ENCODE measurements around the gene CYFIP2. TPM values are rescaled to one million over a fixed set of nuclear protein-coding genes. Genes with fewer than 3 reads are reported as not detected.
A peak's percentile ranks its signal among the peaks of the same experiment; 100 is the strongest.

Gene CYFIP2
- total and polyA plus RNA-seq, 4 donors, result 48.1 to 160 (median 104) TPM

DNA sequence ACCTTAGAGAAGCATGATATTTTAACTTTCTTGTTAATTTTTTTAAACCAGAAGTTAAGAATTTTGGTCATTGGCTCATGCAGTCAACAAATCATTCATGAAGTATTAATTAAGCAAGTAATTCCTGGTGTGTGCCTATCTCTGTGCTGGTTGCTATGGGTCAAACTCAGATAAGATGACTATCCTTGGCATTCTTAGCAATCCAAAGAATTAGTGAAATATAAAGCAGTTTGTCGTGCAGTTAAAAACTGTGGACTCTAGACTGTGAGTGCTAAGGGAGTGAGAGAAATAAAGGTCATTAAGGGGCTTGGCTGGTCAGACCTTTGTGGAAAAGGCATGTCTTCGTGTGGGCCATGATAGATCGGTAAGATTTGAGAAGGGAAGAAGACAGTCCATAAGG, 4.8 kb downstream of the CYFIP2 start:
- WGBS (ENCODE audit: insufficient coverage), result 98% methylated on average over 3 of the region's 3 CpGs
- Histone ChIP-seq H3K27me3 (ENCODE audit: control insufficient read depth, insufficient read depth, low read length) (no peaks in the 10 kb centered on the region), H3K4me3 (ENCODE audit: low read depth, low read length) (no peak overlapping the region), H3K9me3 (ENCODE audit: control insufficient read depth, insufficient read depth, low read length) (no peaks in the 10 kb centered on the region), H3K36me3 (ENCODE audit: control insufficient read depth, insufficient read depth, low read length) (no peaks in the 10 kb centered on the region), H3K4me1 (ENCODE audit: control insufficient read depth, insufficient read depth, low read length) (peaks cover 31% of the 10 kb centered on the region), H3K27ac (ENCODE audit: low read depth, low read length) (no peak overlapping the region)
- no peak for DNase-seq (ENCODE audit: low read depth in 4 of 6, low spot score in 6 of 6)

DNA sequence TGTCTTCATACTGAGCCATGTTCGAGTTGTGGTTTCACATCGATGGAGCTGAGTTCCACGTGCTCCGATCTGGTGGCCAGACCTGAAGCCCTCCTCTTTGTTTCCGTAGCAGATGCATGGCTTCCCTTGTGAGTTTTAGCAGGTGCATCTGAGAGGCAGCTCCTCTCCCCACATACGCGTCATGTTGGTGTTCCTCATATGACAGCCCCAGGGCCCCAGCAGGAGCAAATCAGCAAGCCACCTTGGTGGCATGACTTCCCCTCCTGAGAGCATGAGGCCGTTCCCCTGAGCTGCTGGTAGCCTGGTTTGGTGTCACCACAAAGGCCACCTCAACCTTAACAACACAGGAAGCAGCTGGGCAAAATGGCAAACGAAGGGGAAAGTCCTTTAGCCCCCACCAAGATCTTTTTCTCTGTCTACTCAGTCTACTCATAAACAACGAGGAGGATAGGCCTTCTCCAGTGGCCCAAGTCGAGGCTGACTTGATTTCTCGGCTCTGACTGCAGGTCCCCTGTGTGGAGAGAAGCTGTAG, 5.9 kb downstream of the CYFIP2 start:
- H3K36me3 ChIP-seq (ENCODE audit: control insufficient read depth, insufficient read depth, low read length), result no peaks in the 10 kb centered on the region
- H3K9me3 ChIP-seq (ENCODE audit: control insufficient read depth, insufficient read depth, low read length), result no peaks in the 10 kb centered on the region
- no peak overlapping the region for H3K27ac ChIP-seq (ENCODE audit: low read depth, low read length)
- 87% methylated on average over 11 of the region's 12 CpGs for WGBS (ENCODE audit: insufficient coverage)
- peaks cover 27% of the 10 kb centered on the region for H3K4me1 ChIP-seq (ENCODE audit: control insufficient read depth, insufficient read depth, low read length)
- DNase-seq (ENCODE audit: low read depth in 4 of 6, low spot score in 6 of 6), result no peak
- H3K27me3 ChIP-seq (ENCODE audit: control insufficient read depth, insufficient read depth, low read length), result no peaks in the 10 kb centered on the region
- no peak overlapping the region for H3K4me3 ChIP-seq (ENCODE audit: low read depth, low read length)

DNA sequence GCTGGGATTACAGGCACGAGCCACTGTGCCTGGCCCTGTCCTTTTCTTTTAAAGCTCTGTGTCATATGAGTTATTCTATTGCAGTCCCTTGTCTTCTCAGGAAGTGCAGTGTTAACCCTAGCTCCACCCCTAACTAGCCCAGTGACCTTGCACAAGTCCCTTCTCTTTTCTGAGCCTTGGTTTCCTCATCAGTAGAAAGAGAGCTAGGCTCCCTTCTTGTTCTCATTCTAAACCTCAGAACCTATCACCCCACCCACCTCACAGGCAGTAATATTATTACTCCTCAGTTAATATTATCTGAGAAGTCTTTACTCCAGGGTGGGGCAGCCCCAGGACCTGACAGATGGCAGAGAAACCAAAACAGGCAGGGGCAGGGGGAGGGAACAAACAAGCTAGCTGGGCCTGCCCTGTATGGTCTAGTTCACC, 7.2 kb downstream of the CYFIP2 start:
- Histone ChIP-seq H3K27ac (ENCODE audit: low read depth, low read length) (no peak overlapping the region), H3K4me1 (ENCODE audit: control insufficient read depth, insufficient read depth, low read length) (peaks cover 14% of the 10 kb centered on the region), H3K27me3 (ENCODE audit: control insufficient read depth, insufficient read depth, low read length) (no peaks in the 10 kb centered on the region), H3K36me3 (ENCODE audit: control insufficient read depth, insufficient read depth, low read length) (no peaks in the 10 kb centered on the region), H3K4me3 (ENCODE audit: low read depth, low read length) (no peak overlapping the region), H3K9me3 (ENCODE audit: control insufficient read depth, insufficient read depth, low read length) (no peaks in the 10 kb centered on the region)
- 71% methylated on average over 1 of the region's 1 CpG for WGBS (ENCODE audit: insufficient coverage)
- no peak for DNase-seq (ENCODE audit: low read depth in 4 of 6, low spot score in 6 of 6)

DNA sequence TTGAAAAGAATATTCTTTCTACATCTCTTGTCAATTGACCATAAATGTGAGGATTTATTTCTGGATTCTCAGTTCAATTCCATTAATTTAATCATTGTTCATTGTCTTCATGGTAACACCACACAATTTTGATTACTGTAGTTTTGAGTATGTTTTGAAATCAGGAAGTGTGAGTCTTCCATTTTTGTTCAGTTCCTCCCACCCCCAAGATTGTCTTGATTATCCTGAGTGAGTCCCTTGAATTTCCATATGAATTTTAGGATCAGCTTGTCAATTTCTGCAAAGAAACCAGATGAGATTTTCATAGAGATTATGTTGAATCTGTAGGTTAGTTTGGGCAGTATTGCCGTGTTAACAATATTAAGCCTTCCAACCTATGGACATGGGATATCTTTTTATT, 9.5 kb downstream of the CYFIP2 start:
- no peaks in the 10 kb centered on the region for H3K9me3 ChIP-seq (ENCODE audit: control insufficient read depth, insufficient read depth, low read length)
- H3K4me1 ChIP-seq (ENCODE audit: control insufficient read depth, insufficient read depth, low read length), result peaks cover 4% of the 10 kb centered on the region
- WGBS (ENCODE audit: insufficient coverage), result no CpG with 5 or more reads among the region's 1 CpG
- no peak overlapping the region for H3K27ac ChIP-seq (ENCODE audit: low read depth, low read length)
- H3K36me3 ChIP-seq (ENCODE audit: control insufficient read depth, insufficient read depth, low read length), result no peaks in the 10 kb centered on the region
- DNase-seq (ENCODE audit: low read depth in 4 of 6, low spot score in 6 of 6), result no peak
- no peaks in the 10 kb centered on the region for H3K27me3 ChIP-seq (ENCODE audit: control insufficient read depth, insufficient read depth, low read length)
- no peak overlapping the region for H3K4me3 ChIP-seq (ENCODE audit: low read depth, low read length)

DNA sequence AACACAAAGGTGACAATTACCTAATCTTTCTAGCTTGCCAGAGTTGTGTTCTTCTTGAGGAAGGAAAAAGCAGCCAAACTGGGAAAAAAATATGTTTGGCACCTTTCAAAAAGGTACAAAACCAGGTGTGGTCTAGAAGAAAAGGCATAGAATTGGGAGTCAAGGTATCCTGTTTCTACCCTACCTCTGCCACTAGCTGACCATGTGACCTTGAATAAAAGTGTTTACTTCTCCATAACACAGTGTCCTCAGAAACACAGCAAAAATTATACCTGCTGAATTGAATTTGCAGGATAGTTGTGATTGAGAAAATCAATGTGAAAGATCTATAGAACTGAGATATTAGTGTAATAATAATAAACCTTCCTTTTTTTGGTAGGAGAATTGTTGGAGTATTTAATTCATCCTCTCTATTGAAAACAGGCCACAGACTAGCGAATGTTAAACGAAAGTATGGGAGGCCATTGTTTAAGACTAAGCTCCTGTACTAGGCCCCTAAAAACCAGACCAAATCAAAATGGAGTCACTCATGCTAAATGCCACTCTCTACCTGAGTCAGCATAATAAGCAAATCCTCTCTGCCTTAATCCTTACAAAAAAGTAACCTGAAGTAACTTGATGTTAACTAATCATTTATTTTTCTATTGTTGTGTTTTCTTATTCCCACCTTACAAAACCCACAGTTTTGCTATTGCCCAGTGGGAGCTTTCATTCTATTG, 12.6 kb downstream of the CYFIP2 start:
- Histone ChIP-seq H3K27ac (ENCODE audit: low read depth, low read length) (no peak overlapping the region), H3K27me3 (ENCODE audit: control insufficient read depth, insufficient read depth, low read length) (no peaks in the 10 kb centered on the region), H3K9me3 (ENCODE audit: control insufficient read depth, insufficient read depth, low read length) (no peaks in the 10 kb centered on the region), H3K4me1 (ENCODE audit: control insufficient read depth, insufficient read depth, low read length) (no peaks in the 10 kb centered on the region), H3K4me3 (ENCODE audit: low read depth, low read length) (no peak overlapping the region), H3K36me3 (ENCODE audit: control insufficient read depth, insufficient read depth, low read length) (no peaks in the 10 kb centered on the region)
- WGBS (ENCODE audit: insufficient coverage), result no CpG with 5 or more reads among the region's 2 CpGs
- DNase-seq (ENCODE audit: low read depth in 4 of 6, low spot score in 6 of 6), result no peak

DNA sequence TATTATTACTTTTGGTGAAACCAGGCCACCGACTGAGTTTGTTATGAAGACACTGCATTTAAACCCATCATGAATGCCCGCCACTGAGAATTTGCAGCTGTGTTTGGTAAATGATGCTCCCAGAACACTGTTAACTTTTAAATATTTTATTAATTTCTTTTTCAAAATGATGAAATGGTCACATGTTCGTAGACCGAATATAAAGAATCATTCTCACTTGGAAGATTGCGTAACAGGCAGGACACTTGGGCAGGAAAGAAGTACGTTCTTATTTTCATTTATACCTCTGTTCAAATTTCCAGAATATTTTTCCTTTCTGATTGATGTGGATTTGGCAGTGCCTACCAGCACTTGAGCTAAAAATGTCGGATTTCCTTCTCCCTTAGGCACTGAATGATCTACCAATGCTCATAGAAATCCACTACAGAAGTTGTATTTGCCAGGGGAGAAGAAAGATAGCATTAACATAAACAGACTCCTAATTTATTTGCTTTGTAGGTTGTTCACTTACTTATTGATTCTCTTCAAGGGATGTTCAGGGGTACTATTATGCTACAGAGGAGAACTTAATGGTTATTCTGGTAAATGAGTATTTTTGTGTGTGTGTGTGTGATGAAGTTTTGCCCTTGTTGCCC, 13.8 kb downstream of the CYFIP2 start:
- Histone ChIP-seq H3K27me3 (ENCODE audit: control insufficient read depth, insufficient read depth, low read length) (no peaks in the 10 kb centered on the region), H3K4me3 (ENCODE audit: low read depth, low read length) (no peak overlapping the region), H3K27ac (ENCODE audit: low read depth, low read length) (no peak overlapping the region), H3K36me3 (ENCODE audit: control insufficient read depth, insufficient read depth, low read length) (no peaks in the 10 kb centered on the region), H3K9me3 (ENCODE audit: control insufficient read depth, insufficient read depth, low read length) (no peaks in the 10 kb centered on the region), H3K4me1 (ENCODE audit: control insufficient read depth, insufficient read depth, low read length) (no peaks in the 10 kb centered on the region)
- WGBS (ENCODE audit: insufficient coverage), result no CpG with 5 or more reads among the region's 7 CpGs
- DNase-seq (ENCODE audit: low read depth in 4 of 6, low spot score in 6 of 6), result peak in 1 of 6 donors; percentile 60

DNA sequence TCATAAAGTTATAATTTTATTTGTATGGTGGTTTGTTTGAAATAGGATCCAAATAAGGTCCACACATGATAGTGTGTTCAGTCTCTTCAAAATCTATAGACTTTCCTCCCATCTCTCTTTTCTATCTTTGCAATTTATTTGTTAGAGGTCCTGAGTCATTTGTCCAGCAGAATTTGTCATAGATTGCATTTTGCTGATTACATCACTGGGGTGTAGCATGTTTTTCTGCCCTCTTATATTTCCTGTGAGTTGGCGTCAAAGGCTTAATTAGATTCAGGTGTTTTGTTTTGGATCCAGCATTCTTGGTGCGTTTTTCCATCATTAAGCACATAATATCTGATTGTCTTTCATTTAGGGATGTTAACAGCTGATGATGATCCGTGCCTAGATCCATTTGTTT, 15.0 kb downstream of the CYFIP2 start:
- peaks cover 5% of the 10 kb centered on the region for H3K4me1 ChIP-seq (ENCODE audit: control insufficient read depth, insufficient read depth, low read length)
- no peaks in the 10 kb centered on the region for H3K27me3 ChIP-seq (ENCODE audit: control insufficient read depth, insufficient read depth, low read length)
- no peak for DNase-seq (ENCODE audit: low read depth in 4 of 6, low spot score in 6 of 6)
- H3K27ac ChIP-seq (ENCODE audit: low read depth, low read length), result no peak overlapping the region
- no peak overlapping the region for H3K4me3 ChIP-seq (ENCODE audit: low read depth, low read length)
- WGBS (ENCODE audit: insufficient coverage), result no CpG with 5 or more reads among the region's 3 CpGs
- H3K9me3 ChIP-seq (ENCODE audit: control insufficient read depth, insufficient read depth, low read length), result no peaks in the 10 kb centered on the region
- H3K36me3 ChIP-seq (ENCODE audit: control insufficient read depth, insufficient read depth, low read length), result peaks cover 5% of the 10 kb centered on the region

DNA sequence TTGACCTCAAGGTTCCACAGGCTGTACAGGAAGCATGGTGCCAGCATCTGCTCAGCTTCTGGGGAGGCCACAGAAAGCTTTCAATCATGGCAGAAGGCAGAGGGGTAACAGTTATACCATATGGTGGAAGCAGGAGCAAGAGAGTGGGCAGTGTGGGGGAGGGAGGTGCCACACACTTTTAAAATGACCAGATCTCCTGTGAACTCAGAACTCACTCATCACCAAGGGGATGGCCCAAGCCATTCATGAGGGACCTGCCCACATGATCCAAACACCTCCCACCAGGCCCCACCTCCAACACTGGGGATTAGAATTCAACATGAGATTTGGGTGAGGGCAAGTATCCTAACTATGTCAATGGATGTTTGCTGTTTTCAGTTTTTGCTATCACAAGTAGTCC, 16.2 kb downstream of the CYFIP2 start:
- Histone ChIP-seq H3K27me3 (ENCODE audit: control insufficient read depth, insufficient read depth, low read length) (no peaks in the 10 kb centered on the region), H3K36me3 (ENCODE audit: control insufficient read depth, insufficient read depth, low read length) (peaks cover 11% of the 10 kb centered on the region), H3K4me3 (ENCODE audit: low read depth, low read length) (no peak overlapping the region), H3K4me1 (ENCODE audit: control insufficient read depth, insufficient read depth, low read length) (peaks cover 10% of the 10 kb centered on the region), H3K9me3 (ENCODE audit: control insufficient read depth, insufficient read depth, low read length) (no peaks in the 10 kb centered on the region), H3K27ac (ENCODE audit: low read depth, low read length) (no peak overlapping the region)
- DNase-seq (ENCODE audit: low read depth in 4 of 6, low spot score in 6 of 6), result no peak

DNA sequence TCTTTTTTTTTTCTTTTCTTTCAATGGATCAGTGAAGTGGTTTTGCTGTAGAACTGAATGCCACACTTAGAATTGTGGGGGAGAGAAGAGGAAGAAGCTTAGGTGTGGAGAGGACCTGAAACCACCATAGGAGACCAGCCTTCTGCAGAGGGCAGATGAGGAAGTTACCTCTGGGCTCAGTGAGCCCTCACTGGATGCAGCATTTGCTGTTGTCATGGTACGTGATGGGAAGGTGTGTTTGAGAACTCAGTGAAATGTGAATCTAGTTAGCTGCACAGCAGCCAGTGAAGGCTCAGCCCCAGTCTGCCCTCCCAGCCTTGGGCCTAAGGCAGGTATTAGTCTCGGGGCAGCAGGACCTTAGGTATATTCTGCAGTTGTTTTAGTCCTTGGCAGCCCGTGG, 17.5 kb downstream of the CYFIP2 start:
- Histone ChIP-seq H3K9me3 (ENCODE audit: control insufficient read depth, insufficient read depth, low read length) (no peaks in the 10 kb centered on the region), H3K27me3 (ENCODE audit: control insufficient read depth, insufficient read depth, low read length) (no peaks in the 10 kb centered on the region), H3K27ac (ENCODE audit: low read depth, low read length) (no peak overlapping the region), H3K4me1 (ENCODE audit: control insufficient read depth, insufficient read depth, low read length) (peaks cover 10% of the 10 kb centered on the region), H3K4me3 (ENCODE audit: low read depth, low read length) (no peak overlapping the region), H3K36me3 (ENCODE audit: control insufficient read depth, insufficient read depth, low read length) (peaks cover 23% of the 10 kb centered on the region)
- 72% methylated on average over 2 of the region's 3 CpGs for WGBS (ENCODE audit: insufficient coverage)
- no peak for DNase-seq (ENCODE audit: low read depth in 4 of 6, low spot score in 6 of 6)

Data from spinal cord (tissue), 10 donors.